Tibial artery (tissue), 4 donors: Measurements from ENCODE around the gene VPS37C.
"Not testable (repeated sequence)": the region's sequence is repeated elsewhere in the genome, so short reads cannot be mapped to it uniquely, and the experiment has no call there.

Experiments
- DNase-seq, 2 donors: peaks; one replicate each; pipeline ENCODE4 v3.0.0-alpha.2; 2019
- H3K27ac ChIP-seq, 2 donors: fragments of 200-600 bp; sonication (generic) in 1 of 2; 1 replicate in 1 of 2; 2 replicates in 1 of 2; pipeline ENCODE4 v1.5.1; 2018 to 2019; ENCODE audit warnings: mild to moderate bottlenecking in 1 of 2
- H3K27me3 ChIP-seq, 2 donors: fragments of 200-600 bp; sonication (generic) in 1 of 2; one replicate each; pipeline versions ENCODE4 v1.5.1 to v1.6.0; 2016 to 2019
- H3K36me3 ChIP-seq, 3 donors: fragments of 200-600 bp; sonication (generic) in 2 of 3; one replicate each; pipeline ENCODE4 v1.5.1; 2016 to 2019; ENCODE audit warnings: mild to moderate bottlenecking in 2 of 3
- H3K4me1 ChIP-seq, 4 donors: fragments of 200-600 bp; sonication (generic) in 2 of 4; 1 replicate in 3 of 4; 2 replicates in 1 of 4; pipeline ENCODE4 v1.5.1; 2016 to 2019
- H3K4me3 ChIP-seq, 2 donors: fragments of 200-600 bp; sonication (generic) in 1 of 2; 1 replicate in 1 of 2; 2 replicates in 1 of 2; pipeline ENCODE4 v1.5.1; 2018 to 2019; ENCODE audit warnings: mild to moderate bottlenecking in 2 of 2
- H3K9me3 ChIP-seq, 3 donors: fragments of 200-600 bp; sonication (generic) in 1 of 3; one replicate each; pipeline ENCODE4 v1.5.1; 2016 to 2019
- CTCF ChIP-seq, 2 experiments: fragments of 200-600 bp in 1 of 2; fragments of 450-650 bp in 1 of 2; IDR thresholded peaks; one replicate each; pipeline ENCODE4 v1.5.1; 2017 to 2019; ENCODE audit warnings: antibody characterized with exemption in 2 of 2, mild to moderate bottlenecking in 1 of 2, moderate library complexity in 1 of 2
- intact Hi-C: fragments of 100-400 bp; cut with DNase I; formaldehyde crosslinking; loops from one replicate; pipeline ENCODE4 v1.15.0; 2023; ENCODE audit warnings: low total_unique reads

Gene VPS37C

GRCh38 chr11:61103851-61104423 is 57.3 kb downstream of the VPS37C start:
- Histone ChIP-seq H3K27ac (no peak overlapping the region), H3K4me3 (no peak overlapping the region), H3K27me3 (no peaks in the 10 kb centered on the region), H3K4me1 (no peaks in the 10 kb centered on the region), H3K9me3 (no peaks in the 10 kb centered on the region), H3K36me3 (no peaks in the 10 kb centered on the region)
- no peak for DNase-seq
- intact Hi-C loops: no loop called here
- TF ChIP-seq CTCF (IDR thresholded peaks at IDR 0.05): no peak

GRCh38 chr11:61102667-61103571 is 58.3 kb downstream of the VPS37C start:
- Histone ChIP-seq H3K36me3 (no peaks in the 10 kb centered on the region), H3K27ac (no peak overlapping the region), H3K4me3 (no peak overlapping the region), H3K27me3 (no peaks in the 10 kb centered on the region), H3K9me3 (no peaks in the 10 kb centered on the region), H3K4me1 (no peaks in the 10 kb centered on the region)
- no peak for DNase-seq
- intact Hi-C loops: no loop called here
- TF ChIP-seq CTCF (IDR thresholded peaks at IDR 0.05): no peak

- H3K4me3 ChIP-seq: no peak overlapping the region
- no peaks in the 10 kb centered on the region for H3K9me3 ChIP-seq
- no peak for DNase-seq
- no peak overlapping the region for H3K27ac ChIP-seq
- H3K4me1 ChIP-seq: no peaks in the 10 kb centered on the region
- H3K27me3 ChIP-seq: no peaks in the 10 kb centered on the region
- TF ChIP-seq CTCF (IDR thresholded peaks at IDR 0.05): no peak
- H3K36me3 ChIP-seq: no peaks in the 10 kb centered on the region
- intact Hi-C loops: no loop called here
Measured at GRCh38 chr11:61098778-61099177, 62.4 kb downstream of the VPS37C start.

GRCh38 chr11:61098261-61098660 is 63.0 kb downstream of the VPS37C start:
- DNase-seq, H3K9me3 ChIP-seq, H3K27ac ChIP-seq, H3K4me3 ChIP-seq, H3K4me1 ChIP-seq, intact Hi-C loops, H3K36me3 ChIP-seq, H3K27me3 ChIP-seq: not testable (repeated sequence)

GRCh38 chr11:61095021-61095420 is 66.2 kb downstream of the VPS37C start:
- Histone ChIP-seq H3K36me3 (no peaks in the 10 kb centered on the region), H3K9me3 (no peaks in the 10 kb centered on the region), H3K27me3 (no peaks in the 10 kb centered on the region), H3K27ac (no peak overlapping the region), H3K4me1 (no peaks in the 10 kb centered on the region), H3K4me3 (no peak overlapping the region)
- TF ChIP-seq CTCF (IDR thresholded peaks at IDR 0.05): no peak
- DNase-seq: no peak
- intact Hi-C loops: no loop called here

- H3K36me3 ChIP-seq, H3K4me1 ChIP-seq, H3K4me3 ChIP-seq, intact Hi-C loops, H3K27ac ChIP-seq, H3K27me3 ChIP-seq, H3K9me3 ChIP-seq, DNase-seq: not testable (repeated sequence)
Measured at GRCh38 chr11:61094167-61094566, 67.1 kb downstream of the VPS37C start.
